Measurements from ENCODE around the gene ATP1A1.

The ATP1A1 gene

DNA sequence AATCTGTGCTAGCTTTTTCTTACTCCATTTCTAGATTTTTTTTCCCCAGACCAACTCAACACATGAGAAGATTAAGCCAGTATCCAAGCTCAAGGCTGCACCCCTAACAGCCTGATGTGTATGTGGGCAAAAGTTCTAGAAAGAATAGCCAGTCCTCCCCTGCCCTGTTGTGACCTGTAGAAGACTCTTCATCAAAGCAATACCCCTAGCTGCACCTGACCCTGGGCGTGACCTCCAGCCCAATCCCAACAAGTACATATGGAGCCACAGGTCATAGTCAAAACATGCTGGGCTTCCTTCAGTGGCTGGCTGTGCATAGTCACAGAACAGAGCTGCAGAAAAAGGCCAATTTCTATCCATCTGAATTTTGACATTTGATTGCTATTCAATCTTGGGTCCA, 72.5 kb downstream of the ATP1A1 start:
- no peak for DNase-seq

DNA sequence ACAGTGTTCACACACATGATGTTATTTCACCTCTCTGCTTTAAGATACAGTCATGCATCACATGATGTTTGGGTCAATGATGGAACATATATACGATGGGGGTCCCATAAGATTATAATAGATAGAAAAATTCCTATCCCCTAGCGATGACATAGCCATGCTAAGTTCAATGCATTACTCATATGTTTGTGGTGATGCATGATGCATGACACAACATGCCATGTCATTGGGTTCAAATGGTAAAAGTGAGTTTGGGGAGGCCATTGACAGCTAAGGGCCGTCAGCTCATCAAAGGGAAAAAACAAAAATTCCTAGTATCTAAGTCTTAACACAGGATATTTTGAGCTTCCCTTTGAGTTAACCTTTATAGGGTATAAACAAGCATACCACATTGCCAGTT, 73.6 kb downstream of the ATP1A1 start:
- no peak for DNase-seq

DNA sequence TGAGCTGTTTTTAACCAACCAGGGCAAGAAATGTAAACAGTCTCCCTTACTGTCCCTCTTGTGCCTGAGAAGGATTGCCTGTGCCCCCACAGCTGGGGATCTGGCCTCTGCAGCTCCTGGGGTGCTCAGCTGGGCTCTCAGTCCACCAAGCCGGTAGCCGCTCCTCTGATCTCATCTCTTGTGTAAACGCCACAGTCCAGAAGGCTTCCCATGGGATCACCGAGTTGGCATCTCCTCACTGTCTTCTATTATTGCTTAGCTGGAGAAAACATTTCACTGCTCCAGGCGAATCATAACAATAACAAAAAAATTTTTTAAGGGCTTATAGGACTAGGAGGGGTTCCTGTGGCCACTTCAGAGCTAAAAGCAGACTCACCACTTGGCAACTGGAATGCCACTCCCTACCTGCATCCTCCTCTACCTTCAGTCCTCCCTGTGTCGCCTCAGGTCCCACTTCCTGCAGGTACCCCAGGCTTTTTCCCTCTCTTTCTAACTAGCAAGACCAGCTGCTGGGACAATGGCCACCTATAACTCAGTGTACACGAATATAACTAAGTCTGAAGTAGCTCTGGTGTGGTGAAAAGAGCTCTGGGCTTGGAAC, 75.8 kb downstream of the ATP1A1 start:
- DNase-seq, result no peak

DNA sequence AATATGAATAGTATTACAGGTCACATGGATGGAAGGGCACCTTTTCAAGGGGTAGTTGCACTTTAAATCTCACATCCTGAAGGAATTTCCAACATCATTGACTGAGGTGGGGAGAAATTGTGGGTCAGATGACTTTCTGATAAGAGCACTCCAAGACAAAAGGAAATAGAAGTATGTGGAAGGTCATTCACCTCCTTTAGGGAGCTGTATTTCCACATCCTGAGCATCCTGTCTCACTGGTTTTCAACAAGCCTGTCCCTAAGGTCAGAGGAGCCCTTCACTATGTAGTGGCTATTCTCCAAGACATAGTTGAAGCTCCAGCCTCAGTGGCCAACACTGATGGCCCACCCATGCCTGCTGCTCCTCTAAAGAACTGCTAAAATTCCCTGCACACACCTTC, 76.5 kb downstream of the ATP1A1 start:
- no peak for DNase-seq

DNA sequence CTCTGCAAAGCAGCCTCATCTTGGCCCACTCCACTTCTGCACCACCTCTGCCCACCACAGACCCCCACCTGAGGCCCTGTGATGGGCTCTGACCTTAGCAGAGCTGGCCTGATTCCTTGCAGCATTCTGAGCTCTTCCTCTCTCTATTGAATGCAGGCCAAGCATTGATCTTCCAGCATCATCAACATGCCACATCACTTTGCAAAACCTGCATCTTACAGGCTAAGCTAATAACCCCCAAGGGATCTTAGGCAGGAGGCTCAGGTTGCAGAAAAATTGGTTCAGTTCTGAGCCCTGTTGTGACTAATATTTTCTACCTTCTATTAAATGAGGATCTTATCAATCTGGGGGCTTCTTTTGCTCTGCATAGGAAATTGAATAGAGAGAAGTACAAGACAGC, 78.7 kb downstream of the ATP1A1 start:
- no peak for DNase-seq

DNA sequence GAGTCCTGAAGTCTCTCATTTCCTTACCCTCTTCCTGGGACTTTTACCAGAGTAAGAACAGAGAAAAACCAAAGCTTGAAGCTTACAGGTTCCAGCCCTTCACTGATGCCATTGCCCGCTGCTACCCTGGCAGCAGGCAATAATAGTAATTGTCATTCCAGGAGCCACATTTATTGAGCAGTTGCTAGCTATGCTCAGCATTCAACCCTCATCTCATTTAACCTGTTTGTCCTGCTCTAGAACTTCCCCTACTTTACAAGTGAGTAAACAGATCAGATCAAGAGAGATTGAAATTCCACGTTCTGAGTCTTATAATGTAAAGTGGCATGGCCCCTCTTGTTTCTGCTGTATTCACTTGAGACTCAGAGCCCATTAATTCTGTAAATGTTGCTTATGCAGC, 80.4 kb downstream of the ATP1A1 start:
- DNase-seq, result no peak

DNA sequence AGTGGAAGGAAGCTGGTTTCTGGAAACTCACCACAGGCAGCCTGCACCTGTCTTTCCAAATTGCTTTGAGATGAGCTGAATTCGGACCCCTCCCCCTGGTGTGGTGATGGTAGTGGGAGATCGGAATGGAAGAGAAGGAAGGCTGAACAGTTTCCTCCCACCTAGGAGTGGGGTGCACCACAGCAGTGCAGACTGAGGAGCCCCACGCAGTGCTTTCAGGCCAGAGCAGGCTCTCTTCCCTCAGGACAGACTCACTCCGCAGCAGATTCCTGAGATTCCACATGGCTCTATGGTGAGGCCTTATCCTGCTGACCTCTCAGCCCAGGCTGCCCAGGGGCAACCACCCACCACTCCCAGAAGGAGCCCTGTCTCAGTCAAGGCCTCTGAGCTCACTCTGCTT, 80.9 kb downstream of the ATP1A1 start:
- DNase-seq, result no peak

All from central memory CD4-positive, alpha-beta T cell (primary cell).